ENCODE measurements around the gene CCL27.

CCL27 gene

GRCh38 chr9:34633166-34633565 lies 29.3 kb downstream of the CCL27 start:
- TF ChIP-seq REST (IDR thresholded peaks at IDR 0.05; ENCODE audit: insufficient read depth in 1 of 2, low read depth in 2 of 2, low read length in 2 of 2) (no peak), FOXP2 (optimal IDR thresholded peaks at IDR 0.05; ENCODE audit: borderline replicate concordance, extremely low read depth, extremely low read length, insufficient read depth) (no peak), POLR2AphosphoS5 (IDR thresholded peaks at IDR 0.05; ENCODE audit: low read depth, low read length) (no peak), TAF1 (IDR thresholded peaks at IDR 0.05; ENCODE audit: borderline replicate concordance, insufficient read depth, low read length) (no peak), SIN3A (IDR thresholded peaks at IDR 0.05; ENCODE audit: borderline replicate concordance, insufficient read depth, low read length) (no peak)

GRCh38 chr9:34630402-34631154 lies 31.9 kb downstream of the CCL27 start:
- no peak for TF ChIP-seq FOXP2 (optimal IDR thresholded peaks at IDR 0.05; ENCODE audit: borderline replicate concordance, extremely low read depth, extremely low read length, insufficient read depth)
- TF ChIP-seq POLR2AphosphoS5 (IDR thresholded peaks at IDR 0.05; ENCODE audit: low read depth, low read length), result no peak
- TF ChIP-seq SIN3A (IDR thresholded peaks at IDR 0.05; ENCODE audit: borderline replicate concordance, insufficient read depth, low read length), result no peak
- no peak for TF ChIP-seq TAF1 (IDR thresholded peaks at IDR 0.05; ENCODE audit: borderline replicate concordance, insufficient read depth, low read length)
- TF ChIP-seq REST (IDR thresholded peaks at IDR 0.05; ENCODE audit: insufficient read depth in 1 of 2, low read depth in 2 of 2, low read length in 2 of 2), result no peak

- TF ChIP-seq REST (IDR thresholded peaks at IDR 0.05; ENCODE audit: insufficient read depth in 1 of 2, low read depth in 2 of 2, low read length in 2 of 2), result no peak
- no peak for TF ChIP-seq POLR2AphosphoS5 (IDR thresholded peaks at IDR 0.05; ENCODE audit: low read depth, low read length)
- no peak for TF ChIP-seq FOXP2 (optimal IDR thresholded peaks at IDR 0.05; ENCODE audit: borderline replicate concordance, extremely low read depth, extremely low read length, insufficient read depth)
- TF ChIP-seq SIN3A (IDR thresholded peaks at IDR 0.05; ENCODE audit: borderline replicate concordance, insufficient read depth, low read length), result no peak
- no peak for TF ChIP-seq TAF1 (IDR thresholded peaks at IDR 0.05; ENCODE audit: borderline replicate concordance, insufficient read depth, low read length)
These were observed 33.0 kb downstream of the CCL27 start for GRCh38 chr9:34629491-34629808.

GRCh38 chr9:34628656-34629490 lies 33.6 kb downstream of the CCL27 start, which contains the start of gene ARID3C:
ARID3C (minus strand) TSS chr9:34629066; CDS start chr9:34628014, 1,052 bp downstream.
- TF ChIP-seq REST (IDR thresholded peaks at IDR 0.05; ENCODE audit: insufficient read depth in 1 of 2, low read depth in 2 of 2, low read length in 2 of 2) (no peak), POLR2AphosphoS5 (IDR thresholded peaks at IDR 0.05; ENCODE audit: low read depth, low read length) (no peak), TAF1 (IDR thresholded peaks at IDR 0.05; ENCODE audit: borderline replicate concordance, insufficient read depth, low read length) (no peak), SIN3A (IDR thresholded peaks at IDR 0.05; ENCODE audit: borderline replicate concordance, insufficient read depth, low read length) (no peak), FOXP2 (optimal IDR thresholded peaks at IDR 0.05; ENCODE audit: borderline replicate concordance, extremely low read depth, extremely low read length, insufficient read depth) (no peak)

Measured in PFSK-1 (cell line).